Mammary epithelial cell (primary cell): ENCODE measurements around the gene FADS1.

Experiments
- CTCF ChIP-seq, 2 donors: IDR thresholded peaks in 1 of 2; conservative IDR thresholded peaks in 1 of 2; 2 replicates each; pipeline ENCODE4 v1.5.1; 2011 to 2012; ENCODE audit warnings: inconsistent platforms in 2 of 2, low read length in 2 of 2, mild to moderate bottlenecking in 2 of 2, control low read depth in 1 of 2, low read depth in 1 of 2; ENCODE audit not compliant: insufficient read depth in 1 of 2; ENCODE audit errors: extremely low read depth in 1 of 2
- EZH2 ChIP-seq: IDR thresholded peaks from 2 replicates; pipeline ENCODE4 v1.6.1; 2012; ENCODE audit warnings: low read length, inconsistent platforms, borderline replicate concordance

- no peak for TF ChIP-seq CTCF (conservative IDR thresholded peaks at IDR 0.05 in 1 of 2, IDR thresholded peaks at IDR 0.05 in 1 of 2; ENCODE audit: extremely low read depth in 1 of 2, insufficient read depth in 1 of 2, low read depth in 1 of 2, low read length in 2 of 2)
- no peak for TF ChIP-seq EZH2
Measured at GRCh38 chr11:61826930-61827570, 10.2 kb upstream of the FADS1 start.
